SK-N-SH treated with all-trans-retinoic acid at 6 μM for 48 hours (cell line): Measurements from ENCODE around the gene SLC4A1AP.

ENCODE experiments used
- CSDC2 ChIP-seq: fragments of 250-450 bp; sonication (Bioruptor Pico); IDR thresholded peaks from 2 replicates; pipeline ENCODE4 v1.5.0; 2020; ENCODE audit warnings: mild to moderate bottlenecking, moderate library complexity
- OSR1 ChIP-seq: fragments of 250-450 bp; sonication (Bioruptor Pico); IDR thresholded peaks from 2 replicates; pipeline ENCODE4 v1.8.0; 2022; ENCODE audit warnings: moderate library complexity, mild to moderate bottlenecking, inconsistent platforms
- PPARA ChIP-seq: fragments of 250-450 bp; sonication (Bioruptor Pico); IDR thresholded peaks from 2 replicates; pipeline ENCODE4 v1.5.0; 2020; ENCODE audit warnings: mild to moderate bottlenecking, borderline replicate concordance
- RARB ChIP-seq: fragments of 250-450 bp; sonication (Bioruptor Pico); IDR thresholded peaks from 2 replicates; pipeline ENCODE4 v1.8.0; 2021; ENCODE audit warnings: mild to moderate bottlenecking, moderate library complexity
- TOX ChIP-seq: fragments of 250-450 bp; sonication (Bioruptor Pico); IDR thresholded peaks from 2 replicates; pipeline ENCODE4 v1.8.0; 2021; ENCODE audit warnings: mild to moderate bottlenecking, moderate library complexity, borderline replicate concordance
- ZFP3 ChIP-seq: fragments of 250-450 bp; sonication (Bioruptor Pico); IDR thresholded peaks from 2 replicates; pipeline ENCODE4 v1.5.0; 2020; ENCODE audit warnings: mild to moderate bottlenecking, moderate library complexity
- ZFP30 ChIP-seq: fragments of 450-650 bp; formaldehyde crosslinking; IDR thresholded peaks from 2 replicates; pipeline ENCODE4 v1.5.0; 2022; ENCODE audit warnings: mild to moderate bottlenecking, moderate library complexity
- ZNF565 ChIP-seq: fragments of 450-650 bp; formaldehyde crosslinking; conservative IDR thresholded peaks from 2 replicates; pipeline ENCODE4 v1.5.0; 2020; ENCODE audit warnings: low read depth, mild to moderate bottlenecking, moderate library complexity
- ZNF8 ChIP-seq: fragments of 450-650 bp; formaldehyde crosslinking; IDR thresholded peaks from 2 replicates; pipeline ENCODE4 v1.5.0; 2020; ENCODE audit warnings: mild to moderate bottlenecking, moderate library complexity
- TF ChIP-seq, protein P1 (sequence below): fragments of 250-450 bp; sonication (Bioruptor Pico); IDR thresholded peaks from 2 replicates; pipeline ENCODE4 v1.5.0; 2020; ENCODE audit warnings: mild to moderate bottlenecking, moderate library complexity
- TF ChIP-seq, protein P2 (sequence below): fragments of 250-450 bp; sonication (Bioruptor Pico); IDR thresholded peaks from 2 replicates; pipeline ENCODE4 v1.8.0; 2020; ENCODE audit warnings: mild to moderate bottlenecking, moderate library complexity, borderline replicate concordance
- TF ChIP-seq, protein P3 (sequence below): fragments of 250-450 bp; sonication (Bioruptor Pico); IDR thresholded peaks from 2 replicates; pipeline ENCODE4 v1.5.1; 2020; ENCODE audit warnings: low read depth, mild to moderate bottlenecking, moderate library complexity

DNA sequence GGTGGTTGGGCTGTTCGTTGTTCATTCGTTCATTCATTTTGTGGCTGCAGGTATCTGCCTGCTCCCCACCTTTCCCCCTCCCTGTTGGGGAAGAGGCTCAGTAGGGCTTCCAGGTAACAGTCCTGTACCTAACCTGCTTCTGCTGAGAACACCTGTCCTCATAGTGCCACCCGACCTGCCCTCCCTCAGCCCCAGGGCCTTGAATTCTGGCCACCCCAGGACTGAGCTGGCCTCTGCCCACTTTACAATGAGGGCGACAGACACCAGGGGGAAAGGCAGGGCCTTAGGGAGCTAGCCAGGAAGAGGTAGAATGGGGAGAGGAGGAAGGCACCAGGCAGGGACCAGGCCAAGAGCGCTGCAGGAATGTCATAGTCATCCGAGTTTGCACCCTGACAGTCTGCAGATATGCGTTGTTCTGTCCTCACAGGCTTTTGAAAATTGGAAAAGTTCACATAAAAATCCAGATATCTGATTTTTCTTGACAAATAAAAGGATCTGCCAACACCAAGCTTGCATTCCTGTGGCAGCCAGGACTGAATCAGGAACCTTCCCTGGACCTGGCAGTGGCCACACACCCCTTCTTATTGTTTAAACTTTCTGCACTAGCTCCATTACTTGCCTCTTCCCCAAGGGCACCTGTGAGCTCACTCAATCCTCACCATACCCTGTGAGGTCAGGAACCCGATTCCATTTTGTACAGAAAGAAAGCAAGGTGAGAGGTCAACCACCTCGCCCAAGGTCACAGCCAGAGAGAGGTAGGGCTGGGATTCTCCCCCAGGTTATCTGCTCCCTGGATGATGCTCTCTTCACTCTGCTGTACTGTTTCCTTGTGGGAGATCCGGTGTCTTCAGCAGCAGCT lies 72.6 kb downstream of the SLC4A1AP start:
- TF ChIP-seq TOX (CRISPR knock-in tag) (no peak), ZFP30 (CRISPR knock-in tag) (no peak), ZNF8 (no peak), RARB (no peak), ZNF565 (CRISPR knock-in tag) (no peak), ZFP3 (CRISPR knock-in tag) (no peak), OSR1 (CRISPR knock-in tag) (no peak), PPARA (CRISPR knock-in tag) (no peak), CSDC2 (CRISPR knock-in tag) (no peak)
- TF ChIP-seq, protein P1, sequence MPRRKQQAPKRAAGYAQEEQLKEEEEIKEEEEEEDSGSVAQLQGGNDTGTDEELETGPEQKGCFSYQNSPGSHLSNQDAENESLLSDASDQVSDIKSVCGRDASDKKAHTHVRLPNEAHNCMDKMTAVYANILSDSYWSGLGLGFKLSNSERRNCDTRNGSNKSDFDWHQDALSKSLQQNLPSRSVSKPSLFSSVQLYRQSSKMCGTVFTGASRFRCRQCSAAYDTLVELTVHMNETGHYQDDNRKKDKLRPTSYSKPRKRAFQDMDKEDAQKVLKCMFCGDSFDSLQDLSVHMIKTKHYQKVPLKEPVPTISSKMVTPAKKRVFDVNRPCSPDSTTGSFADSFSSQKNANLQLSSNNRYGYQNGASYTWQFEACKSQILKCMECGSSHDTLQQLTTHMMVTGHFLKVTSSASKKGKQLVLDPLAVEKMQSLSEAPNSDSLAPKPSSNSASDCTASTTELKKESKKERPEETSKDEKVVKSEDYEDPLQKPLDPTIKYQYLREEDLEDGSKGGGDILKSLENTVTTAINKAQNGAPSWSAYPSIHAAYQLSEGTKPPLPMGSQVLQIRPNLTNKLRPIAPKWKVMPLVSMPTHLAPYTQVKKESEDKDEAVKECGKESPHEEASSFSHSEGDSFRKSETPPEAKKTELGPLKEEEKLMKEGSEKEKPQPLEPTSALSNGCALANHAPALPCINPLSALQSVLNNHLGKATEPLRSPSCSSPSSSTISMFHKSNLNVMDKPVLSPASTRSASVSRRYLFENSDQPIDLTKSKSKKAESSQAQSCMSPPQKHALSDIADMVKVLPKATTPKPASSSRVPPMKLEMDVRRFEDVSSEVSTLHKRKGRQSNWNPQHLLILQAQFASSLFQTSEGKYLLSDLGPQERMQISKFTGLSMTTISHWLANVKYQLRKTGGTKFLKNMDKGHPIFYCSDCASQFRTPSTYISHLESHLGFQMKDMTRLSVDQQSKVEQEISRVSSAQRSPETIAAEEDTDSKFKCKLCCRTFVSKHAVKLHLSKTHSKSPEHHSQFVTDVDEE (CRISPR knock-in tag): no peak
- TF ChIP-seq, protein P2, sequence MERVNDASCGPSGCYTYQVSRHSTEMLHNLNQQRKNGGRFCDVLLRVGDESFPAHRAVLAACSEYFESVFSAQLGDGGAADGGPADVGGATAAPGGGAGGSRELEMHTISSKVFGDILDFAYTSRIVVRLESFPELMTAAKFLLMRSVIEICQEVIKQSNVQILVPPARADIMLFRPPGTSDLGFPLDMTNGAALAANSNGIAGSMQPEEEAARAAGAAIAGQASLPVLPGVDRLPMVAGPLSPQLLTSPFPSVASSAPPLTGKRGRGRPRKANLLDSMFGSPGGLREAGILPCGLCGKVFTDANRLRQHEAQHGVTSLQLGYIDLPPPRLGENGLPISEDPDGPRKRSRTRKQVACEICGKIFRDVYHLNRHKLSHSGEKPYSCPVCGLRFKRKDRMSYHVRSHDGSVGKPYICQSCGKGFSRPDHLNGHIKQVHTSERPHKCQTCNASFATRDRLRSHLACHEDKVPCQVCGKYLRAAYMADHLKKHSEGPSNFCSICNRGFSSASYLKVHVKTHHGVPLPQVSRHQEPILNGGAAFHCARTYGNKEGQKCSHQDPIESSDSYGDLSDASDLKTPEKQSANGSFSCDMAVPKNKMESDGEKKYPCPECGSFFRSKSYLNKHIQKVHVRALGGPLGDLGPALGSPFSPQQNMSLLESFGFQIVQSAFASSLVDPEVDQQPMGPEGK (CRISPR knock-in tag): no peak
- TF ChIP-seq, protein P3, sequence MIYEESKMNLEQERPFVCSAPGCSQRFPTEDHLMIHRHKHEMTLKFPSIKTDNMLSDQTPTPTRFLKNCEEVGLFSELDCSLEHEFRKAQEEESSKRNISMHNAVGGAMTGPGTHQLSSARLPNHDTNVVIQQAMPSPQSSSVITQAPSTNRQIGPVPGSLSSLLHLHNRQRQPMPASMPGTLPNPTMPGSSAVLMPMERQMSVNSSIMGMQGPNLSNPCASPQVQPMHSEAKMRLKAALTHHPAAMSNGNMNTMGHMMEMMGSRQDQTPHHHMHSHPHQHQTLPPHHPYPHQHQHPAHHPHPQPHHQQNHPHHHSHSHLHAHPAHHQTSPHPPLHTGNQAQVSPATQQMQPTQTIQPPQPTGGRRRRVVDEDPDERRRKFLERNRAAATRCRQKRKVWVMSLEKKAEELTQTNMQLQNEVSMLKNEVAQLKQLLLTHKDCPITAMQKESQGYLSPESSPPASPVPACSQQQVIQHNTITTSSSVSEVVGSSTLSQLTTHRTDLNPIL (CRISPR knock-in tag): no peak
